ENCODE data around the gene MS4A14. TPM values are rescaled to one million over a fixed set of nuclear protein-coding genes. Genes with fewer than 3 reads are reported as not detected.

The MS4A14 gene
- total and polyA plus RNA-seq, 2 of the 8 experiments (the other 6 are each of a cell fraction or from before 2014, with no cell fraction given), result not detected

DNA sequence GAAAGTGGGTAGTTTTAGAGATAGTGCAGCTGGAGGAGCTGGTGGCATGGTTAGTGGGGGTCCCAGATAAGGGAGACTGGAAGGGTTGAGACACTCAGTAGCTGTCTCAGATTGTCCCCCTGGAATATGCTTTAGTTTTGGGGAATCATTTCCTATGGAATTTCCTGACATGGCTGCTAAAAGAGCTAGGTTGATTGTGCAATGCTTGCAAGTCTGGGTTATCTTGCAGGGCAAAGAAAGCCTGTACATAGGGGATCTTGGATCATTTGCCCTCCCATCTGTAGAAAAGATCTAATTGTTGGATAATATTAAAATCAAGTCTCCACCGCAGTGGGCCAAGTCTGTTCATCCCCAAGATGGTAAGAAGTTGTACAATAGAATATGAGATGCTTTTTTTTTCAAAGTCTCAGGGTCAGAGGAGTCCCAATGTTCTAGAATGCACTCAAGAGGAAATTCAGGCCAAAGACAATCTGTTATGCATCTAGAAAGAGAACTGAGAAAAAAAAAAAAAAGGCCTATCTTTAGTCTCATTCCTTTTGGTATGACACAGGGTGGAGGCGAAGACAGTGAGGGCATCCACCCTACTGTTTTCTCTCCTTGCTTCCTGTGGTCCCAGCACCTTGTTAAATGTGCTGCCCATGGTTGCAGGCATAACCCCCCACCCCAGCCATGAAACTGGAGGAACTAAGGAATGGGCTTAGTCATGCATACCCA lies 49.0 kb upstream of the MS4A14 start (continued):
- TF ChIP-seq SP2 (IDR thresholded peaks at IDR 0.05; ENCODE audit: low read length), result no peak
- no peak for TF ChIP-seq PHF8 (conservative IDR thresholded peaks at IDR 0.05; ENCODE audit: low read depth, low read length)
- TF ChIP-seq TBP (IDR thresholded peaks at IDR 0.05; ENCODE audit: low read depth, low read length), result no peak
- no peak for TF ChIP-seq CBX8 (IDR thresholded peaks at IDR 0.05; ENCODE audit: borderline replicate concordance, low read depth, low read length)
- no peak for TF ChIP-seq EGR1 (IDR thresholded peaks at IDR 0.05; ENCODE audit: borderline replicate concordance, low read depth, low read length)

Measured in H1 (cell line).